ENCODE measurements around the gene CYGB.

- TF ChIP-seq CTCF (IDR thresholded peaks at IDR 0.05; ENCODE audit: low read depth, low read length, poor library complexity, severe bottlenecking) (no peak), EZH2phosphoT487 (IDR thresholded peaks at IDR 0.05; ENCODE audit: borderline replicate concordance, low read length) (no peak)
These were observed 59.9 kb downstream of the CYGB start for GRCh38 chr17:76477576-76477975.

All from DOHH2 (cell line).